ENCODE results near the gene KHDC4.

Gene KHDC4

GRCh38 chr1:155969377-155969791 is 35.2 kb upstream of the KHDC4 start:
- no peak for DNase-seq (ENCODE audit: low read depth in 1 of 2, low spot score in 1 of 2)

GRCh38 chr1:155968670-155969069 is 34.5 kb upstream of the KHDC4 start:
- no peak for DNase-seq (ENCODE audit: low read depth in 1 of 2, low spot score in 1 of 2)

GRCh38 chr1:155968051-155968400 is 33.8 kb upstream of the KHDC4 start:
- no peak for DNase-seq (ENCODE audit: low read depth in 1 of 2, low spot score in 1 of 2)

- DNase-seq (ENCODE audit: low read depth in 1 of 2, low spot score in 1 of 2), result no peak
Observed at GRCh38 chr1:155967341-155968050, 33.3 kb upstream of the KHDC4 start.

GRCh38 chr1:155966750-155967149 is 32.5 kb upstream of the KHDC4 start:
- DNase-seq (ENCODE audit: low read depth in 1 of 2, low spot score in 1 of 2), result no peak

GRCh38 chr1:155966135-155966534 is 31.9 kb upstream of the KHDC4 start:
- no peak for DNase-seq (ENCODE audit: low read depth in 1 of 2, low spot score in 1 of 2)

DNA sequence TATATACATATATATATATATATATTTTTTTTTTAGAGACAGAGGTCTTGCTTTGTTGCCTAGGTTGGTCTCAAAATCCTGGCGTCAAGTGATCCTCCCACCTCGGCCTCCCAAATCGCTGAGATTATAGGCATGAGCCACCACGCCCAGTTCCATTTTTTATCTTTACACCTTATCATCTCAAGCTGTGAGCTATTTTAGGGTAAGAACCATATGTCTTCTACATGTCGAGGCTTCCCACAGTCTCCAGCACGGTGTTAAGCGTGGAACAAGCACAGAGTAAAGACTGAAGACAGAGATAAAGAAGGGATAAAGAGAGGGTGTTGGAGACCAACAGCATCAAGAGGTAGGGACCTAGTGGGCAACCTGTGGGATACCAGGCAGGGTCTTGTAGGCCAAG is 30.0 kb upstream of the KHDC4 start:
- no peak for DNase-seq (ENCODE audit: low read depth in 1 of 2, low spot score in 1 of 2)

DNA sequence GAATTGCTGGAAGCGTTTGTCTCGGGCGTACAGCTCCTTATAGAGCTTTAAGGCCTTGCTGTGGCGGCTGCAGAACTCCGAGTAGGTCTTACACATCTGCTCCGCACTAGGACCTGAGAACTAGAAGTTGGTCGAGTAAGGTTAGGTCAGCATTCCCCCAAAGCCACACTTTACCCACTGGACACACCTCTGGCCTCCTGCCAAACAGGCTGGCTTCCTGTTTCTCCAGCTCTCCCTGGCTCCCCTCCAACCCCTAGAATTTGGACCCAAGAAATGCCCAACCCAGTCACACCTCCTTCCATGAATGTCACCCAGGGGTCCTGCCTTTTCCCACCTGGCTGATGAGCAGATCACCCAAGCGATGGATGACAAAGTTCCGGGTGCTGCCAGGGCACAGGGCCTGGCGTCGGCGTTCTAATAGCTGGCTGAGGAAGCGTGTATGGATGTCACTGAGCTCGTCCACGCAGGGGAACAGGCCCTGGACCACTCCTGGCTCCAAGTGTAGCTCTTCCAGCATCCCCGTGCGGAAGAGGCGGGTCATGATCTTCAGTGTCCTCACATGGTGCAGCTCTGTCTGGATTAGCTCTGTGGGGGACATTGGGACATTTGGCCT is 28.5 kb upstream of the KHDC4 start:
- DNase-seq (ENCODE audit: low read depth in 1 of 2, low spot score in 1 of 2), result no peak

DNA sequence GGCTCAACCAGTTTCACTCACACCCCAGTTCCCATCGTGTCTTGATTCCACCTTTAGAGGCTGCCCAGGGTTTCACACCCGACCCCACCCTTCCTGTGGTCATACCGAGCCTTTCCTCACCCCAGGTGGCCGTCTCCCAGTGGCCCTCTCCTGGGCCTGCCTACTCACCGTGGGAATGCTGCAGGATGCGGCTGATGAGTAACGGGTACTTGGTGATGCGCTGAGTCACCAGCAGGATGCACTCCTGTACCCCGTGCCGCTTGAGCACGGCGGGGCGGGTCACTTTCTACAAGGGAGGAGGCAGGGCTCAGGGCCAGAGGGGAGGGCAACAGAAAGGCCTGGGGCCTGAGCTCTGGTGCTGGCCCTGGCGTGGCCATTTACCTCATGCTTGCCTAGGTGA is 27.7 kb upstream of the KHDC4 start:
- DNase-seq (ENCODE audit: low read depth in 1 of 2, low spot score in 1 of 2), result no peak

- DNase-seq (ENCODE audit: low read depth in 1 of 2, low spot score in 1 of 2), result no peak
Observed at GRCh38 chr1:155960081-155960745, 26.0 kb upstream of the KHDC4 start.

DNA sequence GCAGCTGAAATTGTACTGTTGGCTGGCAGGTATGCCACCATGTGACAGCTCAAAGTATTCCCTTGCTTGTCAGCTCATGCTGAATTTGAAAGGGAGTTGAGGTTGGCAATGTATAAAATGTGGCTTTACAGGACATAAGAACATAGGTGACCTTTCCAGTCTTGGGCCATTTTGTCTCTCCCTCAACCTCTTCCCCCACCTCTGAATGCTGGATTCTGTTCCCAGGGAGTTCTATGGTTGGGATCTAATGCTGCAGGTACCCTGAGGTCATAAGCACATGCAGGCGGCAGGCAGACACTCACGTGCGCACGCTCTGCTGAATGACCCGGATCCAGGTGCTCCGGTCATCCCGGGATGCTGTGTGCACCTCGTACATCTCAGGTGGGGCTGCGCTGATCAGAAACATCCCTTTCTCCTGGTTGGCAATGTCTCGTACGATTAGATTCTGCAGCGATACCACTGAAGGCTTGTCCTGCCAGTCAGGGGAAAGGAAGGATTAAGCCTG is 23.2 kb upstream of the KHDC4 start:
- no peak for DNase-seq (ENCODE audit: low read depth in 1 of 2, low spot score in 1 of 2)

DNA sequence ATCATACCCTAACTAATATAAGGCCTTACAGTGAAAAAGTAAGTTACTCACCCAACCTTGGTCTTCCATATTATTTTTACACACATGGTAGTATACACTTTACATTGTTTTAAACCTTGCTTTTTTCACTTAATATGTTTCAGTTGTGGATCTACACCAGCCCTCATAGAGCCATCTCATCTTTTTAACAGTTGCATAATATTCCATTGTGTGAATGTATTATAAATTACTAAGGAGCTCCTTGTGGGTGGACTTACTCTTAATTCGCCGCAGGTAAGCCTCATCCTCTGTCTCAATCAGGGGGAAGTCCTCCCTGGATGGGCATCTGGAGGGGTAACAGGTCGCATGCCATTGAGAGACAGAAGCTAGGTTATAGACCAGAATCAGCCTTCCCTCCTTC is 20.4 kb upstream of the KHDC4 start:
- DNase-seq (ENCODE audit: low read depth in 1 of 2, low spot score in 1 of 2), result no peak

DNA sequence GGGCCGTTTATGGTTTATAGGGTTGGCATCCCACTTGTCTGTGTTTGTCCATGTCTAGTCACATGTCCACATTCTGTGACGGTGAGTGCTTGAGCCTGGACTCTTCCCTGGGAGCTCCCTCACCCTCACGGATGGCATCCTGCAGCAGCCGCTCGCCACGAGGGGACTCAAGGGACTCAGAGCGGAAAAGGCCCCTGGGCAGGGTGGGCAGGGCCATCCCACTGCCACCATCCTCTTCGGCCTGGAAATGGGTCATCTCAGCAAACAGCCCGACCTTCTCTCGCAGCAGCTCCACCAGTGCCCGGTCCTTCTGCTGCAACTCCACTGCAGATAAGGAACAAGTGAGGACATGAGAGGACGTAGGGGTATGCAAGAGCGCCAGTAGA is 18.3 kb upstream of the KHDC4 start:
- DNase-seq (ENCODE audit: low read depth in 1 of 2, low spot score in 1 of 2), result no peak

DNA sequence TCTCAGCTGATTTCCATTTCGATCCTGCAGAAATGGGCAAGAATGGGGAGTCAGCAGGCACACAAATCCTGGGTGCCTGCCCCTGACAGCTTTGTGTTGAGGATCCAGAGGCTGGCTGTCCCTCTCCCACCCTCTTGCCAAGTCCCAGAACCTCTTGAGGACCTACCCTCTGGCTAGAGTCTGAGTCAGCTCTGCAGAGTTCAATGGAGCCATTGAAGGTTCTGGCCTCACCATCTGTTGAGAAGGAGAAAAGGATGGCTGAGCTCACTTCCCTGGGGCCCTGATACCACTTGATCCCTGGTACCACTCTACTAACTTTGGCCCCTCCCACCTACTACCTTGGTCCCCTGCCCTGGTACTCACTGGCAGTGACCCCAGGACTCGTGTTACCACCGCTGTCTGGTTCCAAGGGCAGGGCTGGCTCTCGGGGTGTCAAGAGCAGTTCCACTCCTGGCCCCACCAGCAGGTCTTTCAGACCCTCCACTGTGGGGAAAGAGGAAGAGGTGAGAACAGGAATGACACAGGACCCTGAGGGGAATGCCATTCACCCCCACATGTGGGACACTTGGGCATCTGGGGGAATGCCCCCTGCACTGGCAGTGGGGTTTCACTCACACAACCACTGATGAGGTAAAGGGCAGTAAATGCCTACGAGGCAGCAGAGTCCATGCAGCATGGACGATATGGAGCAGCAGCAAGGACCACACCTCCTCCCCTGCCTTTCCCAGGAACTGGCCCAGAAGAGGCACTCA is 17.7 kb upstream of the KHDC4 start:
- DNase-seq (ENCODE audit: low read depth in 1 of 2, low spot score in 1 of 2), result no peak

DNA sequence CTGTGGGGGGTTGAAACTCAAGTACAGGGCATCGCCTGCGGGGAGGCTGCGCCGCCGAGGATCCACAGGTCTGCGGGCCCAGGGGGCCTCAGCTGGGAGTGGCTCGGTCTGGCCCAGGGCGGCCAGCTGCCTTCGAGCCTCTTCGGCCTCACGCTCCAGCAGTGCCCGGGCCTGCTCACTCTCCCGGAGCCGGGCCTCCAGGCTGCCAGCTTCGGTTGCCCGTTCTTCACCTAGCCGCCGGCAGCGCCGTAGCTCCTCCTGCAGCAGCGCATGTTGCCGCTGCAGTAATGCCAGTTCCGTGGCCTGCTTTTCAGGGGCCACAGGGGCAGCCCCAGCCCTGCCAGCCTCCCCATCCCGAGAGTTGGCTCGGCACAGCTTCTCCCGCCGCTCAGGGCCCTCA is 16.6 kb upstream of the KHDC4 start:
- no peak for DNase-seq (ENCODE audit: low read depth in 1 of 2, low spot score in 1 of 2)

- no peak for DNase-seq (ENCODE audit: low read depth in 1 of 2, low spot score in 1 of 2)
Observed at GRCh38 chr1:155947741-155948140, 13.5 kb upstream of the KHDC4 start.

- no peak for DNase-seq (ENCODE audit: low read depth in 1 of 2, low spot score in 1 of 2)
Observed at GRCh38 chr1:155947292-155947691, 13.1 kb upstream of the KHDC4 start.

DNA sequence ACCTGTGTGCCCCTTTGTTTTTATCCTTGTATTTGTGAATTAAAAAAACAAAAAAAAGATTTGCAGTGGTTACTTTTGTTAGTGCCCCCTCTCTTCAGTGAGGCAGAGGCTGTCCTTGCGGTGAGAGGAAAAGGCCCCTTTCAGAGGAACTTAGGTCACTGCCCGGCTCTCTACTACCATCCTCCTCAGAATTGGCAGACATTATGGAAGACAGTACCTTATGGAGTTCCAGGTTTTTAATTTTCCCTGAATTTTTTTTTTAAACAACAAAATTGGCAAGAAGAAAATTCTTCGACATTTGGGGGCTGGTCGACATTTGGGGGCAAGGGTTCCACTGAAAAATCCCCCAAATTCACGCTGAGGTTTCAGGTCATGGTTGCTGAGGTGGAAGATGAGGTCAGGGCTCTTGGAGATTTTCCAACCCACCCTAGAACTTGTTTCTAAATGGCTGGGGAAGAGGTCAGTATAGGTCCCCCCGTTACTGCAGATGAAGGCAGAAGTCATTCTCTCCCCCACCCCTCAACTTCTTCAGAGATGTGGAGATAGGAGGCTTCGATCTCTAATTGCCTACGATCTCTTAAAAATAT is 12.5 kb upstream of the KHDC4 start:
- DNase-seq (ENCODE audit: low read depth in 1 of 2, low spot score in 1 of 2), result no peak

GRCh38 chr1:155944444-155944799 is 10.2 kb upstream of the KHDC4 start:
- DNase-seq (ENCODE audit: low read depth in 1 of 2, low spot score in 1 of 2), result no peak

DNA sequence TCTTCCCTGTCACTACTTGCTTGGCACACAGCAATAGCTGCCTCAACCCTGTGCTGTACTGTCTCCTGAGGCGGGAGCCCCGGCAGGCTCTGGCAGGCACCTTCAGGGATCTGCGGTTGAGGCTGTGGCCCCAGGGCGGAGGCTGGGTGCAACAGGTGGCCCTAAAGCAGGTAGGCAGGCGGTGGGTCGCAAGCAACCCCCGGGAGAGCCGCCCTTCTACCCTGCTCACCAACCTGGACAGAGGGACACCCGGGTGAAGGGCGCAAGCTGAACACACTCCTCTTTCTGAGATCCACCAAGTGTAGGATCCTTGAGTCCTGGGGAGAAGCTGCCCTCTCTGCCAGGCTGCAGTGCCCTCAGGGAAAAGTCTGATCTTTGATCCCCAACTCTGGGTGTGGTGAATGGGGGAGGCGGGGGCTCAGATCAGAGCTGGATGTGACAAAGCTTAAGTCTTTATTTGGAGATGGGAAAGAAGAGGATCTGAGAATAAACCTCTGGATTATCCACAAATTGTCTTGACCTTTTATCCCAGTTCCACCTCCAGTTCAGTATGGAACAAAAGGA is 8.4 kb upstream of the KHDC4 start:
- DNase-seq (ENCODE audit: low read depth in 1 of 2, low spot score in 1 of 2), result no peak

DNA sequence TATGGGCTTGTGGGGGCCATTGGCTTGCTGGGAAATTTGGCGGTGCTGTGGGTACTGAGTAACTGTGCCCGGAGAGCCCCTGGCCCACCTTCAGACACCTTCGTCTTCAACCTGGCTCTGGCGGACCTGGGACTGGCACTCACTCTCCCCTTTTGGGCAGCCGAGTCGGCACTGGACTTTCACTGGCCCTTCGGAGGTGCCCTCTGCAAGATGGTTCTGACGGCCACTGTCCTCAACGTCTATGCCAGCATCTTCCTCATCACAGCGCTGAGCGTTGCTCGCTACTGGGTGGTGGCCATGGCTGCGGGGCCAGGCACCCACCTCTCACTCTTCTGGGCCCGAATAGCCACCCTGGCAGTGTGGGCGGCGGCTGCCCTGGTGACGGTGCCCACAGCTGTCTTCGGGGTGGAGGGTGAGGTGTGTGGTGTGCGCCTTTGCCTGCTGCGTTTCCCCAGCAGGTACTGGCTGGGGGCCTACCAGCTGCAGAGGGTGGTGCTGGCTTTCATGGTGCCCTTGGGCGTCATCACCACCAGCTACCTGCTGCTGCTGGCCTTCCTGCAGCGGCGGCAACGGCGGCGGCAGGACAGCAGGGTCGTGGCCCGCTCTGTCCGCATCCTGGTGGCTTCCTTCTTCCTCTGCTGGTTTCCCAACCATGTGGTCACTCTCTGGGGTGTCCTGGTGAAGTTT is 7.8 kb upstream of the KHDC4 start:
- no peak for DNase-seq (ENCODE audit: low read depth in 1 of 2, low spot score in 1 of 2)
